GM12878 (cell line): ENCODE data around the gene TPCN1.

Source experiments
- CBFB ChIP-seq: IDR thresholded peaks from 2 replicates; pipeline ENCODE4 v1.6.1; 2016; ENCODE audit warnings: antibody characterized with exemption, low read depth
- CHD4 ChIP-seq: fragments of 200-600 bp; sonication (generic); IDR thresholded peaks from 2 replicates; pipeline ENCODE4 v1.6.1; 2016; ENCODE audit warnings: mild to moderate bottlenecking
- EED ChIP-seq: sonication (generic); IDR thresholded peaks from 2 replicates; pipeline ENCODE4 v1.6.1; 2016; ENCODE audit warnings: antibody characterized with exemption, low read depth
- EZH2 ChIP-seq: IDR thresholded peaks from 2 replicates; pipeline ENCODE4 v1.6.1; 2012; ENCODE audit warnings: low read depth, mild to moderate bottlenecking, control low read depth, inconsistent platforms, low read length, borderline replicate concordance; ENCODE audit not compliant: control insufficient read depth
- FOS ChIP-seq: IDR thresholded peaks from 3 replicates; pipeline ENCODE4 v1.6.1; 2011; ENCODE audit warnings: borderline replicate concordance; ENCODE audit not compliant: insufficient read length; ENCODE audit errors: extremely low read depth
- JUND ChIP-seq: IDR thresholded peaks from 2 replicates; pipeline ENCODE4 v1.6.1; 2012; ENCODE audit warnings: low read depth, mild to moderate bottlenecking, low read length, improper control_type of control experiment, moderate library complexity
- RAD21 ChIP-seq: IDR thresholded peaks from 2 replicates; pipeline ENCODE4 v1.6.1; 2011; ENCODE audit warnings: mild to moderate bottlenecking, low read depth, low read length, moderate library complexity; ENCODE audit not compliant: insufficient read depth
- SIX5 ChIP-seq: IDR thresholded peaks from 2 replicates; pipeline ENCODE4 v1.6.1; 2011; ENCODE audit warnings: mild to moderate bottlenecking, low read depth, low read length, moderate library complexity; ENCODE audit not compliant: severe bottlenecking
- TAF1 ChIP-seq: IDR thresholded peaks from 2 replicates; pipeline ENCODE4 v1.6.1; 2011; ENCODE audit warnings: mild to moderate bottlenecking, low read depth, low read length, borderline replicate concordance
- ZNF384 ChIP-seq: IDR thresholded peaks from 2 replicates; pipeline ENCODE4 v1.6.1; 2012; ENCODE audit warnings: low read depth, mild to moderate bottlenecking, low read length, improper control_type of control experiment, borderline replicate concordance
- TF ChIP-seq, protein P1 (sequence below): IDR thresholded peaks from 2 replicates; pipeline ENCODE4 v1.6.1; 2011; ENCODE audit warnings: low read depth, mild to moderate bottlenecking, low read length, moderate library complexity, borderline replicate concordance; ENCODE audit errors: extremely low read depth
- TF ChIP-seq, protein P2 (sequence below), 3 experiments: IDR thresholded peaks in 2 of 3; conservative IDR thresholded peaks in 1 of 3; 2 replicates each; pipeline ENCODE4 v1.5.1; 2011; ENCODE audit warnings: low read depth in 3 of 3, low read length in 3 of 3, mild to moderate bottlenecking in 3 of 3, control low read depth in 2 of 3, moderate library complexity in 2 of 3, inconsistent platforms in 1 of 3, mixed read lengths in 1 of 3; ENCODE audit not compliant: control insufficient read depth in 2 of 3, insufficient read depth in 1 of 3; ENCODE audit errors: extremely low read depth in 1 of 3

DNA sequence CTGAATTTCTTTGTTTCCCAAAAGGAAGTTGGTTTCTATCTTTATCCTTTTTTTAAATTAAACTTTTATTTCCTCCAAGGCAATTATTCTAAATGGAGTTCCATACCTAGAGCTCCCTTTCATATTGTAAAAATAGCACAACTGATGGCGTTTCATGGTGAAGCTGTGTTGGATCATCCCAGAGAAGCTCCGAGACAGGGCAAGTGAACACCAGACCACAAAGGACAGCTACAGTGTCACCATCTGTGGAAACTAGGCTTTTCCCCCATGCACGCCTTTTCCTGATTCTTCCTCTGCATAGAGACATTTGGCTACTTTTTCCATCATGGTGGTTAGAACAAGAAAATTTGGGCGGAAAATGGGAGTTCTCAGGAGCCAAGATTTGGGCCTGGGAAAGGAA lies 12.7 kb downstream of the TPCN1 start:
- TF ChIP-seq CBFB: no peak
- TF ChIP-seq, protein P1, sequence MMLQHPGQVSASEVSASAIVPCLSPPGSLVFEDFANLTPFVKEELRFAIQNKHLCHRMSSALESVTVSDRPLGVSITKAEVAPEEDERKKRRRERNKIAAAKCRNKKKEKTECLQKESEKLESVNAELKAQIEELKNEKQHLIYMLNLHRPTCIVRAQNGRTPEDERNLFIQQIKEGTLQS: no peak
- TF ChIP-seq TAF1: no peak
- TF ChIP-seq SIX5: no peak
- no peak for TF ChIP-seq RAD21
- TF ChIP-seq EZH2: no peak
- TF ChIP-seq EED: no peak
- no peak for TF ChIP-seq JUND
- TF ChIP-seq, protein P2, sequence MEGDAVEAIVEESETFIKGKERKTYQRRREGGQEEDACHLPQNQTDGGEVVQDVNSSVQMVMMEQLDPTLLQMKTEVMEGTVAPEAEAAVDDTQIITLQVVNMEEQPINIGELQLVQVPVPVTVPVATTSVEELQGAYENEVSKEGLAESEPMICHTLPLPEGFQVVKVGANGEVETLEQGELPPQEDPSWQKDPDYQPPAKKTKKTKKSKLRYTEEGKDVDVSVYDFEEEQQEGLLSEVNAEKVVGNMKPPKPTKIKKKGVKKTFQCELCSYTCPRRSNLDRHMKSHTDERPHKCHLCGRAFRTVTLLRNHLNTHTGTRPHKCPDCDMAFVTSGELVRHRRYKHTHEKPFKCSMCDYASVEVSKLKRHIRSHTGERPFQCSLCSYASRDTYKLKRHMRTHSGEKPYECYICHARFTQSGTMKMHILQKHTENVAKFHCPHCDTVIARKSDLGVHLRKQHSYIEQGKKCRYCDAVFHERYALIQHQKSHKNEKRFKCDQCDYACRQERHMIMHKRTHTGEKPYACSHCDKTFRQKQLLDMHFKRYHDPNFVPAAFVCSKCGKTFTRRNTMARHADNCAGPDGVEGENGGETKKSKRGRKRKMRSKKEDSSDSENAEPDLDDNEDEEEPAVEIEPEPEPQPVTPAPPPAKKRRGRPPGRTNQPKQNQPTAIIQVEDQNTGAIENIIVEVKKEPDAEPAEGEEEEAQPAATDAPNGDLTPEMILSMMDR (IDR thresholded peaks at IDR 0.05 in 2 of 3, conservative IDR thresholded peaks at IDR 0.05 in 1 of 3; ENCODE audit: control insufficient read depth in 2 of 3, extremely low read depth in 1 of 3, insufficient read depth in 1 of 3, low read depth in 3 of 3, low read length in 3 of 3): no peak
- TF ChIP-seq ZNF384: no peak
- TF ChIP-seq CHD4: no peak
- no peak for TF ChIP-seq FOS
